Mesenchymal stem cell (in vitro differentiated cells and primary cell): Measurements from ENCODE around the gene FUT9.

Source experiments
- DNase-seq: peaks from one replicate; pipeline ENCODE4 v3.0.0-alpha.2; 2013
- H2AFZ ChIP-seq: one replicate; pipeline ENCODE4 v1.6.1; 2013; ENCODE audit warnings: low read depth, mild to moderate bottlenecking, control low read depth, inconsistent platforms, low read length, moderate library complexity
- H2AK5ac ChIP-seq: 2 replicates; pipeline ENCODE4 v1.6.1; 2013; ENCODE audit warnings: low read length, moderate library complexity, mild to moderate bottlenecking, inconsistent platforms; ENCODE audit not compliant: severe bottlenecking
- H2BK120ac ChIP-seq: one replicate; pipeline ENCODE4 v1.6.1; 2013; ENCODE audit warnings: low read depth, mild to moderate bottlenecking, inconsistent platforms, low read length, moderate library complexity
- H2BK12ac ChIP-seq, 2 experiments: one replicate each; pipeline ENCODE4 v1.6.1; 2013; ENCODE audit warnings: inconsistent platforms in 2 of 2, low read length in 2 of 2, mild to moderate bottlenecking in 2 of 2, moderate library complexity in 2 of 2, control low read depth in 1 of 2
- H2BK15ac ChIP-seq: one replicate; pipeline ENCODE4 v1.6.1; 2013; ENCODE audit warnings: mild to moderate bottlenecking, low read depth, inconsistent platforms; ENCODE audit not compliant: poor library complexity, severe bottlenecking
- H2BK5ac ChIP-seq: 2 replicates; pipeline ENCODE4 v1.6.1; 2013; ENCODE audit warnings: low read depth, mild to moderate bottlenecking, low read length, control low read depth, inconsistent platforms; ENCODE audit not compliant: poor library complexity, severe bottlenecking
- H3K14ac ChIP-seq, 2 experiments: one replicate each; pipeline ENCODE4 v1.6.1; 2013; ENCODE audit warnings: inconsistent platforms in 2 of 2, low read length in 2 of 2, control low read depth in 1 of 2, mild to moderate bottlenecking in 1 of 2, moderate library complexity in 1 of 2
- H3K18ac ChIP-seq, 2 experiments: one replicate each; pipeline ENCODE4 v1.6.1; 2013; ENCODE audit warnings: inconsistent platforms in 2 of 2, low read length in 2 of 2, control low read depth in 1 of 2, low read depth in 1 of 2, mild to moderate bottlenecking in 1 of 2
- H3K23ac ChIP-seq, 2 experiments: one replicate each; pipeline ENCODE4 v1.6.1; 2013; ENCODE audit warnings: inconsistent platforms in 2 of 2, low read length in 2 of 2, mild to moderate bottlenecking in 2 of 2, moderate library complexity in 2 of 2, control low read depth in 1 of 2
- H3K27ac ChIP-seq: 2 replicates; pipeline ENCODE4 v1.5.1; 2013; ENCODE audit warnings: mild to moderate bottlenecking, moderate library complexity, low read length, control low read depth, inconsistent platforms; ENCODE audit not compliant: poor library complexity, severe bottlenecking
- H3K27me3 ChIP-seq, 2 experiments: 2 replicates each; pipeline versions ENCODE4 v1.6.1 to v1.7.0; 2013; ENCODE audit warnings: low read length in 2 of 2, mild to moderate bottlenecking in 2 of 2, moderate library complexity in 2 of 2, control low read depth in 1 of 2, inconsistent platforms in 1 of 2; ENCODE audit not compliant: control insufficient read depth in 1 of 2, insufficient read depth in 1 of 2
- H3K36me3 ChIP-seq, 2 experiments: 2 replicates each; pipeline versions ENCODE4 v1.6.1 to v1.7.0; 2013; ENCODE audit warnings: low read length in 2 of 2, control low read depth in 1 of 2, inconsistent platforms in 1 of 2, low read depth in 1 of 2, mild to moderate bottlenecking in 1 of 2; ENCODE audit not compliant: insufficient read depth in 2 of 2, control insufficient read depth in 1 of 2
- H3K4ac ChIP-seq, 2 experiments: one replicate each; pipeline ENCODE4 v1.6.1; 2013; ENCODE audit warnings: inconsistent platforms in 2 of 2, low read length in 2 of 2, mild to moderate bottlenecking in 2 of 2, moderate library complexity in 2 of 2, control low read depth in 1 of 2, low read depth in 1 of 2
- H3K4me1 ChIP-seq: 2 replicates; pipeline ENCODE4 v1.6.1; 2013; ENCODE audit warnings: low read depth, low read length, control low read depth; ENCODE audit not compliant: control insufficient read depth, insufficient read depth
- H3K4me2 ChIP-seq: 2 replicates; pipeline ENCODE4 v1.6.1; 2013; ENCODE audit warnings: low read length, mild to moderate bottlenecking, inconsistent platforms; ENCODE audit not compliant: poor library complexity, severe bottlenecking
- H3K4me3 ChIP-seq, 2 experiments: 2 replicates each; pipeline versions ENCODE4 v1.5.1 to v1.7.0; 2013; ENCODE audit warnings: low read length in 2 of 2, mild to moderate bottlenecking in 2 of 2, control low read depth in 1 of 2, low read depth in 1 of 2; ENCODE audit not compliant: insufficient read depth in 1 of 2
- H3K79me1 ChIP-seq: replicated peaks from 2 replicates; pipeline ENCODE4 v1.6.1; 2013; ENCODE audit warnings: mild to moderate bottlenecking, control low read depth, low read length, inconsistent platforms; ENCODE audit not compliant: poor library complexity, severe bottlenecking
- H3K9ac ChIP-seq: 2 replicates; pipeline ENCODE4 v1.7.0; 2013; ENCODE audit warnings: mild to moderate bottlenecking, low read length, moderate library complexity
- H3K9me3 ChIP-seq: 2 replicates; pipeline ENCODE4 v1.7.0; 2013; ENCODE audit warnings: mild to moderate bottlenecking, low read length; ENCODE audit not compliant: control insufficient read depth
- H4K8ac ChIP-seq: one replicate; pipeline ENCODE4 v1.6.1; 2013; ENCODE audit warnings: inconsistent platforms, mild to moderate bottlenecking, low read length, moderate library complexity
- H4K91ac ChIP-seq: one replicate; pipeline ENCODE4 v1.6.1; 2013; ENCODE audit warnings: mild to moderate bottlenecking, low read length, inconsistent platforms
- WGBS: methylation state at CpG from one replicate; pipeline ENCODE4 v1.1.7; 2013; ENCODE audit warnings: mixed read lengths; 5-methylcytosine and 5-hydroxymethylcytosine counted together

FUT9 gene

DNA sequence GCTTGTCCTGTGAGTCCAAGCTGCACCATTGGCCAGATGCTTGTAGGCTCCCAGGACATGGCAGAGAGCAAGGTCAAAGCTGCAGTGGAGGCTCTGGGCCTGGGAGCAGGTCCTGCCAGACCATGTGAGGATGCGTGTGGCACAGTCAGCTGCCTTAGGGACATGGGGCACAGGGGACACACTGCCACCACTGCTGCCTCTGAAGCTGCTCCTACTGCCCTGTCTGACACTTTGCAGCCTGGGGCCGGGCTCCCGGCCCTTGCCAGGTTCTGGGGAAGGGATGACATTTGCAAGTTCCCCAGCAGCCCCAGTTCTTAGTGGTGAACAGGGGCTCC lies 13.2 kb upstream of the FUT9 start:
- H3K36me3 ChIP-seq, result no peaks in the 10 kb centered on the region
- no peak overlapping the region for H3K27ac ChIP-seq
- H2BK15ac ChIP-seq, result no peak overlapping the region
- H3K9ac ChIP-seq, result no peak overlapping the region
- H3K4ac ChIP-seq, result no peak overlapping the region
- no peak for DNase-seq
- no peak overlapping the region for H3K23ac ChIP-seq
- H4K8ac ChIP-seq, result no peak overlapping the region
- H2BK12ac ChIP-seq, result no peak overlapping the region
- no peaks in the 10 kb centered on the region for H3K27me3 ChIP-seq
- H2BK5ac ChIP-seq, result no peak overlapping the region
- peak overlapping the region in 1 of 2 experiments; percentile 12 for H3K4me3 ChIP-seq
- no peak overlapping the region for H2AK5ac ChIP-seq
- H3K9me3 ChIP-seq, result peaks cover 13% of the 10 kb centered on the region
- H3K18ac ChIP-seq, result no peak overlapping the region
- H3K14ac ChIP-seq, result no peak overlapping the region
- H2BK120ac ChIP-seq, result no peak overlapping the region
- no peaks in the 10 kb centered on the region for H3K79me1 ChIP-seq
- no peaks in the 10 kb centered on the region for H3K4me1 ChIP-seq
- no peak overlapping the region for H4K91ac ChIP-seq
- no peak overlapping the region for H3K4me2 ChIP-seq
- WGBS, result 60% methylated on average over 3 of the region's 3 CpGs
- H2AFZ ChIP-seq, result no peak overlapping the region

DNA sequence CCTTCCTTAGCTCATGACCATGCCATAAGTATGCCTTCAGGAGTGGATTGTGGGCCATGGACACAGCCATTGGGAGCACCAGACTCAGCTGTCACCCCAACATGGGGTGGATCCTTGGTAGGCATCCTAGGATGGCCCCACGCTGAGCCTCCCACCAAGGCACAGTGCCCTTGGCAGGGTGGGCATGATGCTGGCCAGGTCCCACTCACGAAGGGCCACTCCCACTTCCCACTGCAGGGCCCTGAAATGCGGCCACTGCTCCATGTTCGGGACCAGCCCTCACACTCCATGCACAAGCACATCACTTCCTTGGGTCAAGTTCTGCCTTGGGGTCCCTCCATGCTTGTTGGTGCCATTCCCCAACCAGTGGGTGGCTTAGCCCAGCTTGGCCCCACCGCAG lies 12.9 kb upstream of the FUT9 start:
- H2AFZ ChIP-seq, result no peak overlapping the region
- H3K14ac ChIP-seq, result no peak overlapping the region
- H3K4me2 ChIP-seq, result no peak overlapping the region
- no peak overlapping the region for H3K27ac ChIP-seq
- no peak overlapping the region for H3K4ac ChIP-seq
- H2BK12ac ChIP-seq, result no peak overlapping the region
- peaks cover 13% of the 10 kb centered on the region for H3K9me3 ChIP-seq
- H3K4me1 ChIP-seq, result no peaks in the 10 kb centered on the region
- no peak overlapping the region for H3K9ac ChIP-seq
- H3K79me1 ChIP-seq, result no peaks in the 10 kb centered on the region
- H2AK5ac ChIP-seq, result no peak overlapping the region
- no peak overlapping the region for H4K91ac ChIP-seq
- H3K36me3 ChIP-seq, result no peaks in the 10 kb centered on the region
- H2BK15ac ChIP-seq, result no peak overlapping the region
- no peak for DNase-seq
- no peak overlapping the region for H3K18ac ChIP-seq
- H2BK120ac ChIP-seq, result no peak overlapping the region
- H2BK5ac ChIP-seq, result no peak overlapping the region
- H3K4me3 ChIP-seq, result no peak overlapping the region
- H3K27me3 ChIP-seq, result no peaks in the 10 kb centered on the region
- no peak overlapping the region for H3K23ac ChIP-seq
- no peak overlapping the region for H4K8ac ChIP-seq
- 70% methylated on average over 5 of the region's 5 CpGs for WGBS

DNA sequence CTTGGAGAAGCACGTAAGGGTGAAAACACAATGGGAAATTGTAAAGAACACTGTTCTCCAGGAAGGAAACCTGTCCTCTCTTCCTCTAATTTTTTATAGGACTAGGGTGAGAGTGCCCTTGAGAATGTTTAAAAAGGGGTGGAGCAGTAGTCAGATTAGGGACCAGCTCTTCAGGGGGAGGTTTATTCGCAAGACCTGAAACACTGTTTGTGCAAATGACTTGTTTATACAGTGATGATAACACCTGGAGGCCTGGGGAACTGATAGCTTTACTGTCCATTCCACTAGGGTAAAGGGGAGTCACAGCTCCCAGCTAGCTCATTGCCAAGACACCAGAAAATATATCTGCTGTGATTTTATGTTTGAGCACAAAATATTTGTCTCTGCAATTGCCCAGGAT lies 8.1 kb upstream of the FUT9 start:
- Histone ChIP-seq H3K18ac (no peak overlapping the region), H3K4me1 (no peaks in the 10 kb centered on the region), H2BK120ac (no peak overlapping the region), H3K23ac (no peak overlapping the region), H2BK5ac (no peak overlapping the region), H3K4me2 (no peak overlapping the region), H2BK15ac (no peak overlapping the region), H3K9ac (no peak overlapping the region), H3K4ac (no peak overlapping the region), H3K9me3 (no peaks in the 10 kb centered on the region), H3K14ac (no peak overlapping the region), H3K27ac (no peak overlapping the region), H2AFZ (no peak overlapping the region), H2AK5ac (no peak overlapping the region), H3K27me3 (no peaks in the 10 kb centered on the region), H2BK12ac (no peak overlapping the region), H4K8ac (no peak overlapping the region), H3K79me1 (no peaks in the 10 kb centered on the region), H4K91ac (no peak overlapping the region), H3K4me3 (no peak overlapping the region), H3K36me3 (no peaks in the 10 kb centered on the region)
- DNase-seq, result no peak
- WGBS, result 72% methylated on average over 2 of the region's 2 CpGs

DNA sequence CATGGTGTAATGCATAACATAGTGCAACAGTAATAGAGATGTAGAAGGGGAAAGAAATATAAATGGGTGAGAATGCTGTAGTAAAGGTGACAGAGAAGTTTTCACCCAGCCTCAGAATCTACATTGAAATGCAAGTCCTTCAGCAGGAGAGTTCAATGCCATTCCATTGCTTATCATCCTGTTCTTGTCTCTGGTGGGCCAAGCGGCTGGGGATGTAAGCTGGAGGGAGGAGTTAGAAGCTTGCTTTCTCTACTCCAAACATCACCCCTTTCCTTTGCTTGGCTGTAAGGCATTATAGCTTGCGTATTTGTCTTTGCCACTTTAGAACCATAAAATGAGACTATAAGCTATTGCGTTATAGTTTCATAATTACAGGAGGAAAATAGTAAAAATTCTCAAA lies 2.2 kb upstream of the FUT9 start:
- Histone ChIP-seq H3K27me3 (peaks cover 20 to 25% of the 10 kb centered on the region in 2 experiments), H3K4me1 (peaks cover 15% of the 10 kb centered on the region), H3K4me2 (no peak overlapping the region), H3K4me3 (no peak overlapping the region), H2BK12ac (no peak overlapping the region), H4K91ac (no peak overlapping the region), H3K9me3 (no peaks in the 10 kb centered on the region), H3K36me3 (no peaks in the 10 kb centered on the region), H3K79me1 (no peaks in the 10 kb centered on the region), H2AFZ (no peak overlapping the region), H2BK120ac (no peak overlapping the region), H3K18ac (no peak overlapping the region), H2BK15ac (no peak overlapping the region), H3K27ac (no peak overlapping the region), H3K23ac (no peak overlapping the region), H4K8ac (no peak overlapping the region), H3K14ac (no peak overlapping the region), H3K9ac (no peak overlapping the region), H2BK5ac (no peak overlapping the region), H3K4ac (no peak overlapping the region), H2AK5ac (no peak overlapping the region)
- WGBS, result no CpG with 5 or more reads among the region's 3 CpGs
- no peak for DNase-seq
